COR-L47 (cell line): Measurements from ENCODE around the gene PUM1.
"Not testable (repeated sequence)": the region's sequence is repeated elsewhere in the genome, so short reads cannot be mapped to it uniquely, and the experiment has no call there.

Experiments
- DNase-seq: peaks from one replicate; lab custom pipeline; 2025; lab: John Stamatoyannopoulos, UW

Gene PUM1, protein sequence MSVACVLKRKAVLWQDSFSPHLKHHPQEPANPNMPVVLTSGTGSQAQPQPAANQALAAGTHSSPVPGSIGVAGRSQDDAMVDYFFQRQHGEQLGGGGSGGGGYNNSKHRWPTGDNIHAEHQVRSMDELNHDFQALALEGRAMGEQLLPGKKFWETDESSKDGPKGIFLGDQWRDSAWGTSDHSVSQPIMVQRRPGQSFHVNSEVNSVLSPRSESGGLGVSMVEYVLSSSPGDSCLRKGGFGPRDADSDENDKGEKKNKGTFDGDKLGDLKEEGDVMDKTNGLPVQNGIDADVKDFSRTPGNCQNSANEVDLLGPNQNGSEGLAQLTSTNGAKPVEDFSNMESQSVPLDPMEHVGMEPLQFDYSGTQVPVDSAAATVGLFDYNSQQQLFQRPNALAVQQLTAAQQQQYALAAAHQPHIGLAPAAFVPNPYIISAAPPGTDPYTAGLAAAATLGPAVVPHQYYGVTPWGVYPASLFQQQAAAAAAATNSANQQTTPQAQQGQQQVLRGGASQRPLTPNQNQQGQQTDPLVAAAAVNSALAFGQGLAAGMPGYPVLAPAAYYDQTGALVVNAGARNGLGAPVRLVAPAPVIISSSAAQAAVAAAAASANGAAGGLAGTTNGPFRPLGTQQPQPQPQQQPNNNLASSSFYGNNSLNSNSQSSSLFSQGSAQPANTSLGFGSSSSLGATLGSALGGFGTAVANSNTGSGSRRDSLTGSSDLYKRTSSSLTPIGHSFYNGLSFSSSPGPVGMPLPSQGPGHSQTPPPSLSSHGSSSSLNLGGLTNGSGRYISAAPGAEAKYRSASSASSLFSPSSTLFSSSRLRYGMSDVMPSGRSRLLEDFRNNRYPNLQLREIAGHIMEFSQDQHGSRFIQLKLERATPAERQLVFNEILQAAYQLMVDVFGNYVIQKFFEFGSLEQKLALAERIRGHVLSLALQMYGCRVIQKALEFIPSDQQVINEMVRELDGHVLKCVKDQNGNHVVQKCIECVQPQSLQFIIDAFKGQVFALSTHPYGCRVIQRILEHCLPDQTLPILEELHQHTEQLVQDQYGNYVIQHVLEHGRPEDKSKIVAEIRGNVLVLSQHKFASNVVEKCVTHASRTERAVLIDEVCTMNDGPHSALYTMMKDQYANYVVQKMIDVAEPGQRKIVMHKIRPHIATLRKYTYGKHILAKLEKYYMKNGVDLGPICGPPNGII

DNA sequence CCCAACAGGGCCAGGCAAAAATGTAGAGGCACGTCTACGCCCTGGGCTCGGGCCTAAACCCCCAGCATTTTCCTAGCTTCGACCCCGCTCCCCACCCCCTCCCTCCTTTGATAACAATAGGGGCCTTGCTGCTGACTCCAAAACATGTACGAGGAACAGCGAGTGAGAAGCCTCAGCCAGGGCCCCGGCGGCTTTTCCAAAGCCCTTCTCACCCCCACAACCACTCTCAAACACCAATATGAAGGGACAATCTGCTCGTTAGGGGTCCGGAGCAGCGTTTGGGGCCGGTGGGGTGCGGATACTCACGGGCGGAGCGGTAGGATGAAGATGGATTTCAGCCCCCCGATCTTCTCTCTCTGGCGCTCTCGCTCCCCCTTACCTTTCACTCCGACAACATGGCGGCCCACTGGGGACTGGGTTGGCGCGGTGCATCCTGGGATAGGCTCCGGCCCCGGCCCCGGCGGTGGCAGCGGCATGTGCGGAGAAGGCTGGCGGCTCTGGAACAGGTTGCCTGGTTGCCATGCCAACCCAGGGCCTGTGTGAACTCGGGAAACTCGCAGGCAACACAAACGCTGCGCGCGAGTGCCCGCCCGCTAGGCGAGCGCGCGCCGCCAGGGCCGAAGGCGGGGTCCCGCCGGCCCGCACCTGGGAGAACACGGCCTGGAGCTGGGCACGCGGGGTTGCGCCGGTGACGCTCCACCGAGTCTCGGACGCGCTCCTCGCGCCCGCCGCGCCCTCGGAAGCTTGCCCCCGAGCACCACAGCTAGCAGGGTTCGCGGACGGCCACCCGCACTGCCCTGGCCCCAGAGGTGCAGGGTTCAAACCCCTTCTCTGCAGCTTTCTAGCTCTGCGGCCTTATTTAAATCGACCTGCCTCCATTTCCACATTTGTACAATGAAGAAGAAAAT, at the start of gene PUM1:
Gene PUM1, minus strand, starts transcription at position 408 of the 908 bp plus-strand sequence. CDS start 6,151 bp downstream, outside the sequence.
- DNase-seq: peak; percentile 99

DNA sequence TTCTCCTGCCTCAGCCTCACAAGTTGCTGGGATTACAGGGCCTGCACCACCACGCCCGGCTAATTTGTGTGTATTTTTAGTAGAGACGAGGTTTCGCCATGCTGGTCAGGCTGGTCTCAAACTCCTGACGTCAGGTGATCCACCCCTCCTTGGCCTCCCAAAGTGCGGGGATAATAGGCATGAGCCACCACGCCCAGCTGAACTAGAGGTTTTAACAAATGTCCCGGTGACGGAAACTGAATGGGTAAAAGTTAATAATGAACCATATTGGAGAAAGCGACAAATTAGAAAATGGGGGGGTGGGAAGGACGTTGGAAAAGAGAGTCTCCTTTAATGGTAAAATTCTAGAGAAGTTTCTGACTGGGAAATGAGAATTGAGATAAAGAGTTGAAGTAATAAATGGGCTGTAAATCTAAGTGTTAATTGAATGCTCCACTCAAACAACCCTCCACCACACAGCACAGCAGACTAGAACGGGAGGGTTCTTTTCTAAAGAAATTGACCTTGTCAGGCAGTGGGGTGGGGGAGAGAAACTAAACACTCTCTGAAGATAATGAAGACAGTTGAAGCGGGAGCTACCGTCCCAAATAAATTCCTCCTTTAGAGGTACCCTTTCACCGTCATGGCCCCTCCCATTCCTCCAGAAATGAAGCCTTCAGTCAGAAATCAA, 46.9 kb upstream of the PUM1 start:
- DNase-seq: no peak

DNA sequence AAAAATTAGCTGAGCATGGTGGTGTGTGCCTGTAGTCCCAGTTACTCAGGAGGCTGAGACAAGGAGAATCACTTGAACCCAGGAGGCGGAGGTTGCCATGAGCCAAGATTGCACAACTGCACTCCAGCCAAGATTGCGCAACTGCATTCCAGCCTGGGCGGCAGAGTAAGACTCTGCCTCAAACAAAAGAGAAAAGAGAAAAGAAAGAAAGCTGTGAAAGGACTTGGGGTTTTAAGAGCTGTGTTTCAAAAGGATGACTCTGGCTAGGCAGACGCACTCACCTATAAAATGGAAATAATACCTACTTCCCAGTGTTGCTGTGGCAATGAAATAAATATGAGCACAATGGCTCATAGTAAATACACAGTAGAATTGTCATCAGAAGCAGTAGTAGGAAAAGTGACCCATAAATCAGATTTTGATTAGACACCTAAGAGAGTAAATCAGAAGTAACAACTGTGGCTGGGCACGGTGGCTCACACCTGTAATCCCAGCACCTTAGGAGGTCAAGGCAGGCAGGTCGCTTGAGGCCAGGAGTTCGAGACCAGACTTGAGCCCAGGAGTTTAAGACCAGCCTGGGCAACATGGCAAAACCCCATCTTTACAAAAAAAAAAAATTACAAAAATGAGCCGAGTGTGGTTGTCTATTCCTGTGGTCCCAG, 45.9 kb upstream of the PUM1 start:
- DNase-seq: no peak

DNA sequence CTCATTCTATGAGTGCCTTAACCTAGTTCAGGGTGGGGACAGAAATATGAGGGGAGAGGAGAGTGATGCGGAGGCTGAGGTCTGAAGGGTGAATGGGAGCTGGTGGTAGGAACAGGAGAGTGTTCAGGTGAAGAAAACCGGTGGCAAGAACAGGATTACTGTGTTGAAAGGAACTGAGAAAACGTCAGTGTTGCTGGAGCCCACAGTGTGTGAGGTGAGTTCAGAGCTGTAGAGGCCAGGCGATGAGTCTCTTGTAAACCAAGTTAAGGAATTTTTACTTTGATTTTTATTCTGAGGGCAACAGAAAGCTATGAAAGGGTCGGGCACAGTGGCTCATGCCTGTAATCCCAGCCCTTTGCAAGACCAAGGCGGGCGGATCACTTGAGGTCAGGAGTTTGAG, 45.3 kb upstream of the PUM1 start:
- no peak for DNase-seq

DNA sequence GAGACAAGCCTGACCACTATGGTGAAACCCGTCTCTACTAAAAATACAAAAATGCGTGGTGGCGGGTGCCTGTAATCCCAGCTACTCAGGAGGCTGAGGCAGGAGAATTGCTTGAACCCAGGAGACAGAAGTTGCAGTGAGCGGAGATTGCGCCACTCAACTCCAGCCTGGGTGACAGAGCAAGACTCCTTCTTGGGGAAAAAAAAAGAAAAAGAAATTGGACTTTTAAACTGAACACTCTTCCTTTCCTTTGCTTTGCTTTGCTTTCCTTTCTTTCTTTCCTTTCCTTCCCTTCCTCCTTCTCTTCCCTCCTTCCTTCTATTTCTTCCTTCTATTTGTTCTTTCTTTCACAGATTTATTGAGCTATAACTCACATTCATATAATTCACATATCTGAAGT, 43.3 kb upstream of the PUM1 start:
- no peak for DNase-seq

DNA sequence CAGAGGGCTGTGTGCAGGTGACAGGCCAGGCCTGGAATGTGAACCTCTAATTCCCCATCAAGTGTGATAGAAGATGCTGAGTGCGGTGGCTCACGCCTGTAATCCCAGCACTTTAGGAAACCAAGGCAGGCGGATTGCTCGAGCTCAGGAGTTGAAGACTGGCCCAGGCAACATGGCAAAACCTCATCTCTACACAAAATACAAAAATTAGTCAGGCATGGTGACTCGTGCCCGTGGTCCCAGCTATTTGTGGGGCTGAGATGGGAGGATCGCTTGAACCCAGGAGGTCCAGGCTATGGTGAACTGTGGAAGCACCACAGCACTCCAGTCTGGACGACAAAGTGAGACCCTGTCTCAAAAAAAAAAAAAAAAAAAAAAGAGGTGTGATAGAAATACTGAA, 40.1 kb upstream of the PUM1 start:
- no peak for DNase-seq

DNA sequence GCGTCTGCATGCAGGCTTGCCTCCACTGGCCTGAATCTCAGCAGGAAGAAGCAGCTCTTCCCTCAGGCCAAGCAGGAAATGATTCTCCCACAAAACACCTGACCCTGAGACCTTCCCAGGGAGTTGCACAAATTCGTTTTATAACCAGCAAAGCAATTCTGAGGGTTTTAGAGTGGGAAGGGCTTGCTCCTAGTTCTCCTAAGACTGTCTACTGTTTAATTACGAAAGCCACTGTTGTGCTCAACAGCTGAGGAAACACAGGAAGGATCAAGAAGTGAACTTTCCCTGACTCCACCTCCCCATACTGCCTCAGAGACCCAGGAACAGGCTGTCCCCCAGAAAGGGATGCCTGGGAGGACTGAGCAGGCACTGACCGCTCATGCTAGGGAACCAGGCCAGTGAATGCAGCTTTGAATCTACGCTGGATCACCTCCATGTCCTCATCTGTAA, 37.0 kb upstream of the PUM1 start:
- DNase-seq: no peak

DNA sequence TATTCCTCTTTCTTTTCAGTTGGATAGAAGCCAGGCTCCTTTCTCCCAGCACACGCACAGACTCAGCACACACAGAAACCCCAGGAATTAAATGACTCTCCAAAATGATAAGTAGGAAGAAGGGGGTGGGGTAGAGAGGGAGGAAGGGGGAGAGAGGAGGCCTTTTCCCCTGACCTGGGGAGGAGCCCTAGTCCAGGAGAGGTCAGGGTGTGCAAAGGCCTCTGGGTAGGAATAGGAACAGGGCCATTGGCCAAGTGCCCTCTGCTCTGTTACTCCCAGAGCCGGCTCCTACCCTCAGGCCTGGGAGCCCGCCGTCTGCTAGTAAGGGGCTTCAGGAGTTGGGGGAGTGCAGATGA, 35.6 kb upstream of the PUM1 start:
- no peak for DNase-seq

DNA sequence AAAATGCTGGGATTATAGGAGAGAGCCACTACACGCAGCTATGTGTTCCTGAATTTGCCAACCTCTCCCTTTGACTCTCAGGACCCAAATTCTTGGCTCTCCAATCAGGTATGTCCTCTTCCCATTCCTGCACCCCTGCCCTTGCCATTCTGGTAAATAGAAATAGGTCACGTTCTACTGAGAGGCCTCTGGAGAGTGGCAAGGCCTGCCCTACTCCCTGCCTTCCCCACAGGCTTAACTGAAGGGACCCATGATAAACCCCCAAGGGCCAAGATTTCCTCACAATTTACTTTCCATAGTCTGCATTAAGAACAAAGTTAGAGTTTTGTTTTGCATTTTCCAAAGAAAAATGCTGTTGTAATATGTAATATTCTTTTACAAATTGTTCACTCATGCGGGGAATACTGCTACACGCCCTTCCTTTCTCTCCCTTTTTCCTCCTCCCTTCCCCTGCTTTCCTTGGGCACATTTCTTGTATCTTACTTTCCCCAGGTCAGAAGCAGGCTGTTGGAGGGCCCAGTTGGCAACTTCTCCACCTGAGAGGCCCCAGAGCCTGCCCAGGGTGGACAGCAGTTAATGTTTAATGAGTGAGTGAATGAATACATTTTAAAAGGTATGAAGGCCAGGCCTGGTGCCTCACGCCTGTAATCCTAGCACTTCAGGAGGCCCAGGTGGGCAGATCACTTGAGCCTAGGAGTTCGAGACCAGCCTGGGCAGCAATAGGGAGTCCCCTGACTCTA, 33.9 kb upstream of the PUM1 start:
- DNase-seq: no peak

DNA sequence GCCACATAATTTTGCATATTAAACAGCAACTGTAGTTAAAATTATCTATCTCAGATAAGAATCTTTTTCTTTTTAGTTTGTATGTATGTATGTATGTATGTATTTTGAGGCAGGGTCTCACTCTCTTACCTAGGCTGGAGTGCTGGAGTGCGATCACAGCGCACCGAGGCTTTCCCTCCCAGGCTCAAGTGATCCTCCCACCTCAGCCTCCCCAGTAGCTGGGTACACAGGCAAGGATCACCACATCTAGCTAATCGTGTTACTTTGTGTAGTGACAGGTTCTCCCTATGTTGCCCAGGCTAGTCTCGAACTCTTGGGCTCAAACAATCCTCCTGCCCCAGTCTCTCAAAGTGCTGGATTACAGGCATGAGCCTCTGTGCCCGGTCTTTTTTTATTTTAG, 30.5 kb upstream of the PUM1 start:
- no peak for DNase-seq

DNA sequence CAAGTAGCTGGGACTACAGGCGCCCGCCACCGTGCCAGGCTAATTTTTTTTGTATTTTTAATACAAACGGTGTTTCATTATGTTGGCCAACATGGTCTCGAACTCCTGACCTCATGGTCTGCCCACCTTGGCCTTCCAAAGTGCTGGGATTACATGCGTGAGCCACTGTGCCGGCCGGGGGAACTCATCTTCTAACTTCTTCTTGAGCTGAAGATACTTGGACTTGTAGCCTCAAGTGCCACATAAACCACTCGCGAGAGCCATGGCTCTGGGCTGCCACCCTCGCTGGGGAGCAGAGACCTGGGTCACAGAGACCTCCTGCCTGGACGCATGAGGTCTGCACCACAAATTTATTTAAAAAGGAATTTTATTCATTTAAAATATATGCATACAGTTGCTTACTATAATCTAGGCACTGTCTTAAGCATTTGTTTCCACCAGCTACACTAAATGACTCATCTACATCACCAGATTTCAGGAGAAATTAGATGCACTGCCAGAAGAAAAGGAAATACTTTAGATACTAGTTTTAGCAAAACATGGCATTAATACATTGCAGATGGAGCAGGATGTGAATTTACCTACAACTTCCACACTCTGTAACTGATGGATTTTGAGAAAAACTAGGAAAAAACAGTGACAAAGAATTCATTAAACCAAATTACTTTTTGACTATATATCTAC, 29.9 kb upstream of the PUM1 start:
- DNase-seq: no peak

DNA sequence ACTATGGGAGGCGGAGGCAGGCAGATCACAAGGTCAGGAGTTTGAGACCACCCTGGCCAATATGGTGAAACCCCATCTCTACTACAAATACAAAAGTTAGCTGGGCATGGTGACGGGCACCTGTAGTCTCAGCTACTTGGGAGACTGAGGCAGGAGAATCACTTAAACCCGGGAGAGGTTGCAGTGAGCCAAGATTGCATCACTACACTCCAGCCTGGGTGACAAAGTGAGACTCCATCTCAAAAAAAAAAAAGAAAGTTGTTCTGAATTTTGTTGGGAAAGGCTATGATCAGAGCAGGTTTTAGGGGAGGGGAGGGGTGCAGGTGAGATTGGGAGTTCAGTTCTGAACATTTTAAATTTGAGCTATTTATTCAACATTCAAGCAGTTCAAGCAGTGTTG, 22.6 kb upstream of the PUM1 start:
- DNase-seq: not testable (repeated sequence)

DNA sequence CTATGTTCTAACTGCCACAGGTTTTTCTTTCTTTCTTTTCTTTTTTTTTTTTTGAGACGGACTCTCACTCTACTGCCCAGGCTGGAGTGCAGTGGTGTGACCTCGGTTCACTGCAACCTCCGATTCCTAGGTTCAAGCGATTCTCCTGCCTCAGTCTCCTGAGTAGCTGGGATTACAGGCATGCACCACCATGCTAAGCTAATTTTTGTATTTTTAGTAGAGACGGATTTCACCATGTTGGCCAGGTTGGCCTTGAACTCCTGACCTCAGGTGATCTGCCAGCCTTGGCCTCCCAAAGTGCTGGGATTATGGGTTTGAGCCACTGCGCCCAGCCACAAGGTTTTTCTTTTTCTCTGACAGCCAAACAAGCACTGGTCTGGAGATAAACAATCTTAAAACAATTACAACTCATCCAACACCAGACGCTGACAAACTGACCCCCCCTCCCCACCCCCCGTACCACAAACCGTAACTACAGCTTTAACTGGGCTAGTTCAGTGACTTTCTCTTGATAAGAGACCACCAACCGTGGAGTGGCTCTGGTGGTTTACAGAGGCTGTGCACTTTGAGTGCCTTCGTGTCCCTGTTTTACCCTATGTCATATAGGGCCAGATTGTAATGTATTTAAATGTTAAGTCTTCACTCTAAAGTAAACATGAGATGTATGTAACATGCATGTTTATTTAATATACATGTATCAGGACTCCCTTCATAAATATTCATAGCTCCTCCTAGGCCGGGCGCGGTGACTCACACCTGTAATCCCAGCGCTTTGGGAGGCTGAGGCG, 19.5 kb upstream of the PUM1 start:
- no peak for DNase-seq

DNA sequence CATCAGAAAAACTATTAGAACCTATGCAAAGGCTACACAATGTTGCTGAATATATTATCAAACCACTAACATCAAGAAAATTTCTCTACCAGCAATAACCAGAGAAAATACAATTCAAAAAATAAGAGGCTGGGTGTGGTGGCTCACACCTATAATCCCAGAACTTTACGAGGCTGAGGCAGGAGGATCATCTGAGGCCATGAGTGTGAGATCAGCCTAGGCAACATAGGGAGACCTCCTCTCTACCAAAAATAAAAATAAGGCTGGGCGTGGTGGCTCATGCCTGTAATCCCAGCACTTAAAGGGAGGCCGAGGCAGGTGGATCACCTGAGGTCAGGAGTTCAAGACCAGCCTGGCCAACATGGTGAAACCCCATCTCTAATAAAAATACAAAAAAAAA, 16.9 kb upstream of the PUM1 start:
- DNase-seq: no peak

DNA sequence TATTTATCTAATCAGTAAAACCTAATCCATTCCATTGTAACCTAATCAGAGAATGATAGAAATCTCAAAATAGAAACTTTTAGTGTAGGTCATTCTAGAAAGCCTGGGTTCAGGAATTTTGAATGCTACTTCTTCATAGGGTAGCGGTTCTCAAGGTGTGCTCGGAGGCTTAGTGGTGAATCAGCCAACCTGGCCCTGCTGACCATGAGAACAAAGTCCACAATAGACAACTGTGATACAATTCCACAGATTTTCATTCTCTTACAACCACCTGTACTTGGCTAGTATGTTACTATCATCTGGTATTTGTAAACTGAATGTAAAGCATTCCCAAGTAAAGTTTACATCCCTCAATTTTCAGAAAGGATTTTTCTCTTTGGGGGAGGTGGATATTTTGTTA, 7.5 kb upstream of the PUM1 start:
- DNase-seq: no peak

DNA sequence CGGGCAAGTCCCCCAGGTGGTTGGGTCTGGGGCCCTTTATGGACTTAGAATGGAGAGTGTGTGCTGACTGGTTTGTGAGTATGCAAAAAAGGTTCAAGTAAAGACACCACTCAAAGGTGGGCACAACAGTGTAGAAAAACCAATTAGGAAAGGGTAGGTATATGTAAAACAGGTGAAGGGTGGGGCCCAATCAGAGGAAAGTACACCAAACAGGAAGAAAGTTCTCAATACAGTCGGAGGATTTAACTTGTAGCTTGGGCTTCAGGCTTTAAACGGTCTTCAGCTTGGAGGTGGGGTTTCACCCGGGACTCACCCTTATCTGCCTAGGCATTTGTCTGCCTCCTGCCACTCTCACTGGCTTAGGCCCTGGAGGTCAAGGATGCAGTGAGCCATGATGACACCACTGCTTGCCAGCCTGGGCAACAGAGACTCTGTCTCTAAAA, 6.8 kb upstream of the PUM1 start:
- DNase-seq: no peak

DNA sequence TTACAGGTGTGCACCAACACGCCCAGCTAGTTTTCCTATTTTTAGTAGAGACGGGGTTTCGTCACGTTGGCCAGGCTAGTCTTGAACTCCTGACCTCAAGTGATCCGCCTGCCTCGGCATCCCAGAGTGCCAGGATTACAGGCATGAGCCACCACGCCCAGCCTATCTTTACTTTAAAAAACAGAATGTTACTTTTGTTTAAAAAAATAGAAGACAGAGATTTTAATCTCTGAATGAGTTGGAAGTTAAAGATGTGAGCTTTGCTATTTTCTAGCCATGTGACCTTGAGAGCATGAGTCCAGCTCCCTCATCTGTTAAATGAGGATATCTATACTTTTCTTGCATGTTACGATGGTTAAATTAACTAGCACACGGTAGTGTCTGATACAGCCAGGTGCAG, 3.9 kb upstream of the PUM1 start:
- DNase-seq: no peak

DNA sequence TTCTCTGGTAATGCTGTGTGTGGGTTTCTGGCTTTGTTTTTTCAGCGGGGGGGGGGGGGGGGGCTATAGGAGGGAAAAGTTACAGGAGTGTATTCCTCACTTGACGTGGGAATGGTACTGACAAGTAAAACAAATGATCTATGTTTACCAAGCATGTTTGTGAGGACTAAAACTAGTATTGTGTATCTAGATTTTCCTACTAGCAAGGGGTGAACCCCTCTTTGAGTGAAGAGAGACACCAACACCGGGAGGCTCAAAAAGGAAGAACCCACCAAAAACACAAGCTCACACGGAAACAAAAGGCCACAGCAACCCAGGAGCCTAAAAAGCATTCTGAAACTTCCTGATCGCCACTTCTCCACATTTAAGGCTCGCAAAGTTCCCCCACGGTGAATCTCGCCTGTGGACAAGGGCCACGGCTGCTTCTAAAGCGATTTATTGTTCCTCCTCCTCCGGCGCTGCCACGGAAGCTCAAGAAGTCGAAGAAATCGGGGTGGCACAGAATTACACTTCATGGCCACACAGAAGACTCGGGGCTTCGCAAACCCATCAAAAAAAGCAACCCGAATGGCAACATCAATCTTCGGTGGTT, 703 bp downstream of the PUM1 start:
- no peak for DNase-seq
